ENCODE measurements around the gene LUZP2.

DNA sequence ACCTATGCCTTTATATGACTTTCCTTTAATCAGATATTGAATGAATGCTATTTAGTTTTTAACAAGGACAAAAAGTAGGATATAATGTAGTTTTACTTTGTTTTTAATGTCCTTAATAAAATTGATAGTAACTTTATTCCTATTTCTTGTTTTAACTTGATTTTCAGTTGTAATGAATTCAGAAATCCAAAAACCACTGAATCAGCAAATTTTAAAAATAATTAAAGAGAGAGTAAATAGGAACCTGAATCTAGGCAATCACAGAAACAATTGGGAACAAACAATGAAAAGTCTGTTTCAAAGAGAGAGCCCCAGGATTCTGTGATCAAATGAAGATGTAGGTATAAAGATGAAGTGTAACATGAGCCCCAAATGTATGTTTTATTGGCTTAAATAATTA is 556.0 kb downstream of the LUZP2 start:
- no peak for TF ChIP-seq CTCF (optimal IDR thresholded peaks at IDR 0.05 in 1 of 3, IDR thresholded peaks at IDR 0.05 in 1 of 3, conservative IDR thresholded peaks at IDR 0.05 in 1 of 3; ENCODE audit: extremely low read depth in 1 of 3, insufficient read depth in 2 of 3, low read length in 3 of 3)
- no peak for TF ChIP-seq EZH2 (IDR thresholded peaks at IDR 0.05; ENCODE audit: low read length)
